HFFc6 (cell line): ENCODE data around the gene DOCK4. TPM values are rescaled to one million over a fixed set of nuclear protein-coding genes. Genes with fewer than 3 reads are reported as not detected.

Experiments used
- DNase-seq: peaks from one replicate; pipeline ENCODE4 v3.0.0-alpha.2; 2018
- H3K27ac Mint-ChIP-seq: 2 replicates; pipeline ENCODE4 v1.8.0; 2020; ENCODE audit warnings: mild to moderate bottlenecking, mixed read lengths
- H3K27me3 Mint-ChIP-seq: 2 replicates; pipeline ENCODE4 v1.8.0; 2021; ENCODE audit warnings: mild to moderate bottlenecking, moderate library complexity, mixed read lengths; ENCODE audit not compliant: insufficient read depth
- H3K36me3 Mint-ChIP-seq: 2 replicates; pipeline ENCODE4 v1.8.0; 2021; ENCODE audit warnings: low read depth, mixed read lengths
- H3K4me1 Mint-ChIP-seq: 2 replicates; pipeline ENCODE4 v1.8.0; 2020; ENCODE audit warnings: low read depth, mixed read lengths
- H3K4me3 Mint-ChIP-seq: 2 replicates; pipeline ENCODE4 v1.8.0; 2020; ENCODE audit warnings: mild to moderate bottlenecking, moderate library complexity, mixed read lengths
- H3K9me3 Mint-ChIP-seq: 2 replicates; pipeline ENCODE4 v1.8.0; 2020; ENCODE audit warnings: mild to moderate bottlenecking, mixed read lengths
- CTCF ChIP-seq: fragments of 200-600 bp; sonication (generic); IDR thresholded peaks from 2 replicates; pipeline ENCODE4 v1.5.0; 2021; ENCODE audit warnings: antibody characterized with exemption, mild to moderate bottlenecking
- total RNA-seq, 6 experiments: library from RNA; stranded (reverse); fragmentation: NEBNext Ultra II Directional; extraction: Animal tissue kit (Norgen Biotek cat#: 25700); gene quantifications; 2 replicates in 1 of 6; 3 replicates in 5 of 6; pipeline ENCODE4 v1.2.3, GENCODE V29; 2021

DOCK4 gene
- total RNA-seq, 6 experiments from 2014 or later = 2.2 to 3.9 (median 3.3) TPM

- DNase-seq = no peak
- no peak overlapping the region for H3K4me3 Mint-ChIP-seq
- no peaks in the 10 kb centered on the region; the same call in 1 of the 2 replicates for H3K27me3 Mint-ChIP-seq
- H3K9me3 Mint-ChIP-seq = no peaks in the 10 kb centered on the region
- no peak overlapping the region for H3K27ac Mint-ChIP-seq
- H3K4me1 Mint-ChIP-seq = peaks cover 40% of the 10 kb centered on the region
- 0 out of 2 replicates have a peak, but pooled peaks cover 9% of the 10 kb centered on the region for H3K36me3 Mint-ChIP-seq
- TF ChIP-seq CTCF = no peak
Observed at GRCh38 chr7:111987886-111988285, 218.3 kb downstream of the DOCK4 start.

- Mint-ChIP-seq H3K9me3 (no peaks in the 10 kb centered on the region), H3K36me3 (0 out of 2 replicates have a peak, but pooled peaks cover 9% of the 10 kb centered on the region), H3K27ac (peak overlapping the region; percentile 39), H3K4me1 (peaks cover 40% of the 10 kb centered on the region), H3K4me3 (peak overlapping the region; percentile 42), H3K27me3 (no peaks in the 10 kb centered on the region; the same call in 1 of the 2 replicates)
- DNase-seq = peak; percentile 28
- no peak for TF ChIP-seq CTCF
Observed at GRCh38 chr7:111987115-111987826, 218.9 kb downstream of the DOCK4 start.

DNA sequence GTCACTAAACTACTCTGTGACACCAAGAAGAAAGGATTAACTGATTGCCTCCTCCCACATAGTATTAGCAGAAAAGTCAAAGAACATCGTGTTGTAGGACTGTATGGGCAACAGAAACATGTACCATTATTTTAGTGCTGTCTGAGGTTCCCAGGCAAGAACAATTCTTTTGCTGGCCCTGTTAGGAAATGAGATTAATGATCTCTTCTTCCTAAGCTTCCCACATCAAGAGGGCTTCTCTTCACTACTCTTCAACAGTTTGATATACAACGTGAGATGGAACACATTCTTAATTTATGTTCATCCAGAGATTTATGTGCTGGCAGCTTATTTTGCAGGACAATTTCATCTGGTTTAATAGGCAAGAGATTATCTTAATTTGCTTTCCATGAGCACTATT, 219.6 kb downstream of the DOCK4 start:
- H3K27me3 Mint-ChIP-seq = no peaks in the 10 kb centered on the region; the same call in 1 of the 2 replicates
- H3K36me3 Mint-ChIP-seq = 0 out of 2 replicates have a peak, but pooled peaks cover 9% of the 10 kb centered on the region
- DNase-seq = no peak
- H3K4me1 Mint-ChIP-seq = peaks cover 45% of the 10 kb centered on the region
- H3K4me3 Mint-ChIP-seq = no peak overlapping the region; the same call in 1 of the 2 replicates
- H3K9me3 Mint-ChIP-seq = no peaks in the 10 kb centered on the region
- H3K27ac Mint-ChIP-seq = no peak overlapping the region
- no peak for TF ChIP-seq CTCF

- no peak overlapping the region for H3K27ac Mint-ChIP-seq
- H3K4me1 Mint-ChIP-seq = peaks cover 48% of the 10 kb centered on the region
- H3K36me3 Mint-ChIP-seq = 0 out of 2 replicates have a peak, but pooled peaks cover 9% of the 10 kb centered on the region
- DNase-seq = no peak
- H3K27me3 Mint-ChIP-seq = no peaks in the 10 kb centered on the region; the same call in 1 of the 2 replicates
- TF ChIP-seq CTCF = no peak
- H3K4me3 Mint-ChIP-seq = no peak overlapping the region
- no peaks in the 10 kb centered on the region for H3K9me3 Mint-ChIP-seq
Observed at GRCh38 chr7:111985798-111986197, 220.4 kb downstream of the DOCK4 start.

DNA sequence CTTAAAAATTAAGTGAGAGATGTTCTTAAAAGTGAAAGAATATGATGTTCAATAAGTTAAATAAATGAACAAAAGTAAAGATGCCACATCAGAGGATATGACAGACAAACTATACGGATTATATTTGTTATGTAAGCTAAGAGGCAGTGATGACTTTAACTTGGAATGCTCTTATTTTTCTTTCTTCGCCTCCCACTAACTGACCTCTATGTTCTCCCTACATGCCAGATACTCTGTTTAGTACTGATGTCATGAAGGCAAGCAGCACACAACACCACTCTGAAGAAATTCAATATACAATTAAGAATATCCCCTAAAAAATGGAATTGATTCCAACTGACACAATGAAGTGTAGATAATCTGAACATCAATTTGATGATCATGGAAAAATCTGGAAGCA, 223.4 kb downstream of the DOCK4 start:
- Mint-ChIP-seq H3K4me3 (no peak overlapping the region), H3K9me3 (no peaks in the 10 kb centered on the region), H3K4me1 (peaks cover 43% of the 10 kb centered on the region), H3K27ac (no peak overlapping the region), H3K36me3 (0 out of 2 replicates have a peak, but pooled peaks cover 9% of the 10 kb centered on the region), H3K27me3 (no peaks in the 10 kb centered on the region)
- DNase-seq = peak; percentile 22
- TF ChIP-seq CTCF = no peak
